ENCODE measurements around the gene CD46. TPM values are rescaled to one million over a fixed set of nuclear protein-coding genes. Genes with fewer than 3 reads are reported as not detected.

The CD46 gene
- total RNA-seq, 1 donor from 2014 or later = 93.8 TPM

- Mint-ChIP-seq H3K4me3 (no peak overlapping the region), H3K27me3 (ENCODE audit: low read depth) (no peaks in the 10 kb centered on the region), H3K9me3 (no peaks in the 10 kb centered on the region), H3K4me1 (peaks cover 4% of the 10 kb centered on the region), H3K27ac (ENCODE audit: unreplicated experiment) (peak overlapping the region; percentile 17), H3K36me3 (ENCODE audit: low read depth) (peaks cover 2% of the 10 kb centered on the region)
- DNase-seq (ENCODE audit: low read depth, low spot score) = no peak
- no peak for TF ChIP-seq CTCF (conservative IDR thresholded peaks at IDR 0.05)
Measured at GRCh38 chr1:207838156-207839082, 86.6 kb downstream of the CD46 start.

GRCh38 chr1:207839083-207839413, 87.2 kb downstream of the CD46 start:
- DNase-seq (ENCODE audit: low read depth, low spot score) = no peak
- TF ChIP-seq CTCF (conservative IDR thresholded peaks at IDR 0.05) = no peak
- Mint-ChIP-seq H3K9me3 (no peaks in the 10 kb centered on the region), H3K27ac (ENCODE audit: unreplicated experiment) (no peak overlapping the region), H3K36me3 (ENCODE audit: low read depth) (peaks cover 2% of the 10 kb centered on the region), H3K4me1 (peaks cover 4% of the 10 kb centered on the region), H3K27me3 (ENCODE audit: low read depth) (no peaks in the 10 kb centered on the region), H3K4me3 (no peak overlapping the region)

GRCh38 chr1:207840380-207840779, 88.5 kb downstream of the CD46 start:
- no peak for DNase-seq (ENCODE audit: low read depth, low spot score)
- Mint-ChIP-seq H3K27ac (ENCODE audit: unreplicated experiment) (no peak overlapping the region), H3K4me1 (peaks cover 17% of the 10 kb centered on the region), H3K4me3 (no peak overlapping the region), H3K27me3 (ENCODE audit: low read depth) (no peaks in the 10 kb centered on the region), H3K9me3 (no peaks in the 10 kb centered on the region), H3K36me3 (ENCODE audit: low read depth) (peaks cover 5% of the 10 kb centered on the region)
- TF ChIP-seq CTCF (conservative IDR thresholded peaks at IDR 0.05) = no peak

GRCh38 chr1:207841293-207841692, 89.4 kb downstream of the CD46 start:
- no peak overlapping the region for H3K27ac Mint-ChIP-seq (ENCODE audit: unreplicated experiment)
- no peak overlapping the region for H3K4me3 Mint-ChIP-seq
- H3K27me3 Mint-ChIP-seq (ENCODE audit: low read depth) = no peaks in the 10 kb centered on the region
- no peak for DNase-seq (ENCODE audit: low read depth, low spot score)
- peaks cover 20% of the 10 kb centered on the region for H3K4me1 Mint-ChIP-seq
- H3K9me3 Mint-ChIP-seq = no peaks in the 10 kb centered on the region
- H3K36me3 Mint-ChIP-seq (ENCODE audit: low read depth) = peaks cover 5% of the 10 kb centered on the region
- TF ChIP-seq CTCF (conservative IDR thresholded peaks at IDR 0.05) = no peak

GRCh38 chr1:207841901-207842300, 90.0 kb downstream of the CD46 start:
- no peak for DNase-seq (ENCODE audit: low read depth, low spot score)

More at GRCh38 chr1:207841901-207842300, 90.0 kb downstream of the CD46 start:
- no peak for TF ChIP-seq CTCF (conservative IDR thresholded peaks at IDR 0.05)
- H3K27ac Mint-ChIP-seq (ENCODE audit: unreplicated experiment) = no peak overlapping the region
- peaks cover 5% of the 10 kb centered on the region for H3K36me3 Mint-ChIP-seq (ENCODE audit: low read depth)
- no peaks in the 10 kb centered on the region for H3K9me3 Mint-ChIP-seq
- H3K4me3 Mint-ChIP-seq = no peak overlapping the region
- peaks cover 20% of the 10 kb centered on the region for H3K4me1 Mint-ChIP-seq
- H3K27me3 Mint-ChIP-seq (ENCODE audit: low read depth) = no peaks in the 10 kb centered on the region

Data from neural crest cell (in vitro differentiated cells).